HG02943 (cell line): ENCODE results near the gene RPIA.
"Not testable (repeated sequence)": the region's sequence is repeated elsewhere in the genome, so short reads cannot be mapped to it uniquely, and the experiment has no call there.

Source experiments
- ATAC-seq: cut with Tn5 transposase; IDR thresholded peaks from one replicate; pipeline ENCODE4 v1.9.1; 2021; ENCODE audit warnings: mild to moderate bottlenecking, low read depth, moderate library complexity; ENCODE audit not compliant: unreplicated experiment

The RPIA gene

DNA sequence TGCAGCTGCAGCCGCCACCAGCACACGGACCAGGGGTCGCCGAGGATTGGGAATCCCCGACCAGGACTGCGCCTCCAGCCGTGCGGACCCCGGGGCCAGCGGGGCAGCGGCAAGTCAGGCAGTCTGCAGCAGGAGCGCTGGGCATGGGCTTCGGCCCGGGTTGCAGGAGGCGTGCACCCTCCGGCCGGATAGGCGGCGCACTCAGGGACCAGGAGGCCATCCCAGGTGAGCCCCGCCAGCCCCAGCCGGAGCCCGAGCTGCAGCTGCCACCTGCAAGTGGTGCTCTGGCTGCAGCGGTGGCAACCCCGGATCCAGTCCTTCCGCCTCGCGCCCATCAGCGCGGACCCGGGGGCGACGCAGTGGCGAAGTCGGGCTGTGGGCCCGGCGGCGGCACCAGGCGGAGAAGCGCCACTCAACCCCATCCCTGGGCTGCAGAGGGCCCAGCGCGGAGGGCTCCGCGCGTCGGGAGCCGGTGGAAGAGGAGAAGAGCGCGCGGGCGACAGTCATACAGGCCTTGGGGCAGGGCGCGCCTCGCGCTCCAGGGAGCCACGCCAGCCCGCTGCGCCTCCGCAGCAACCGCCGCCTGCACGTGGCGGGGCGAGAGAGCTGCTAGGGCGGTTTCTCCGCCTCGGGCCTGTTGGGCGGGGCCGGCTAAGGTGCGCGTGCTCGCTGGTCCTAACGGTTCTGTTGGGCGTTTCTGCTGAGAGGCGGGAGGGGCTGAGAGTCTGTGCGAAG is 73.8 kb downstream of the RPIA start:
- no peak for ATAC-seq

DNA sequence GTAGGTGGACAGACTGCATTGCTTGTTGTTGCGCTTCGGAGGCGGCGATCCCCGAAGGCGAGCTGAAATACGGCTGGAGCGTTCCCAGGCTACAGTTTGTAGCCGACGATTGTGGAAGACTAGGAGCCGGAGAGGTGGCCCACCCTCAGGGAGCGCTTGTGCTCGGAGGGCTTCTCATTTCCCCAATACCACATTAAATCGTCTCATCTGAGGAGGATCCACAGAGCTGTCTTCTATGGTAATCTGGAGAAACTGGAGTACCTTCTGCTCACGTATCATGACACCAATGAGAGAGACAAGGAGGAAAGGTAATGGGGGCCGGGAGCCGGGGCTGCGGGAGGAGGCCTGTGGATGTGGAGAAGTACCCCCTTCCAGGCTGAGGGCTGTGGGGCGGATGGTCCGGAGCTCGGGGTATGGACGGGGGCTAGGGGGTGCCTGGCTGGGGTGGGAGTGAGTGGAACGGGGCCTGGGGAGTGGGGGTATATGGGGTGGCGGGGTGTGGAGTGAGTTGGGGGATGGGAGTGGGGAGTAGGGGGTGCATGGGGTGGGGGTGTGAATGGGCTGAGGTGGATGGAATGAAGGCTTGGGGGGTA is 74.5 kb downstream of the RPIA start:
- not testable (repeated sequence) for ATAC-seq

GRCh38 chr2:88770016-88770415 is 78.5 kb downstream of the RPIA start:
- no peak for ATAC-seq

DNA sequence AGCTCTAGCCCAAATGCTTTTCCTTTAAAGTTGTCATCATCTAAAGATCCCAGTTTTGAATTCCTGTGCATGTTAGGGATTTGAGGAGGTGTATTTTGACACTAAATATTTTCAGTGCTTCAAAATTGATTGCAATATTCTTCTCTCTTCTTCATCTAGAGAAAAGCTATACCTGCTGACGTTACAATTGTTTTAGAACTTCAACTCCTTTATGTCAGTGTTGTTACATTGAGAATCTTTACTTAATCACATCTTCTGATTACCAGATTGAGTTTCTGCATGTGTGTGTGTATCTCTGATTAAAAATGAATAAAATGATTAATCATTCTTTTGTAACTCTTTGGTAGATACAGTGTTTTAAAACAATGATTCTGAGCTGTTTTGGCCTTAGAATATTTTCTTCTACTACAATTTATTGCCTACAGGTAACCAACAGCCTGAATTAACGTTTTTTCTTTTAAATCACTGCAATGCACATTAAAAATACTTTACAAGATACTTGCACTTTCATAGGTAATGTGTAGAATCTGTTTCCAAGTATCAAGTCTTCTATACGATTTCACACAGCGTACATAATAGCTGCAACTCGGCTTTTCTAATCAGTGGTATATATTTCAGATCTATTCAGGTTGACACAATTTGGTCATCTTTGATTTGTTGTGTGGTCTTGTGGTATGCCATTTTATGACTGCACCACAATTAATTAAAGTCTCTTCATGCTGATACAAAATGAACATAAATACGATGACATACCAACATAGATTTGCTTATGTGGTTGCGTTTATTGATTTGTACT is 82.0 kb downstream of the RPIA start:
- not testable (repeated sequence) for ATAC-seq

- ATAC-seq, result not testable (repeated sequence)
Measured at GRCh38 chr2:88789213-88789612, 97.7 kb downstream of the RPIA start.

DNA sequence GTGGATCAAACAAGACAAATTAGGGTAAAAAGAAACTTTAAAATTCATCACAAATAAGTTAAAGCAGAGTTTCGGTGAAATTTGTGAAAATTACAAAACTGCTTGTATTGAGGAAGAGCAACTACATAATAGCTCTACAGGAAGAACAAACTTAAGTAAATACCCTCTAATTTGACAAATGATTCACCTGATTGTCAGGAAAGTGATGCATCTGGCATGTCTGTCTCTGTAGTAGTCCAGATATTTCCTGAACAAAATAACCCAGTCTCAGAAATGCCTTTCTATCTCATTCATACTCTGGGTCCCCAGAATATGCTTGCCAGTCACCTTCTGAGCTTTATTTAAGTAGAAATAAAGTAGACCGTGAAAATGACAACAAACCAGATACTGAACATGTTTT is 104.5 kb downstream of the RPIA start:
- ATAC-seq, result not testable (repeated sequence)

GRCh38 chr2:88796523-88796922 is 105.0 kb downstream of the RPIA start:
- not testable (repeated sequence) for ATAC-seq

GRCh38 chr2:88797164-88797563 is 105.7 kb downstream of the RPIA start:
- ATAC-seq, result not testable (repeated sequence)
